Measurements from ENCODE around the gene RAB8B.

DNA sequence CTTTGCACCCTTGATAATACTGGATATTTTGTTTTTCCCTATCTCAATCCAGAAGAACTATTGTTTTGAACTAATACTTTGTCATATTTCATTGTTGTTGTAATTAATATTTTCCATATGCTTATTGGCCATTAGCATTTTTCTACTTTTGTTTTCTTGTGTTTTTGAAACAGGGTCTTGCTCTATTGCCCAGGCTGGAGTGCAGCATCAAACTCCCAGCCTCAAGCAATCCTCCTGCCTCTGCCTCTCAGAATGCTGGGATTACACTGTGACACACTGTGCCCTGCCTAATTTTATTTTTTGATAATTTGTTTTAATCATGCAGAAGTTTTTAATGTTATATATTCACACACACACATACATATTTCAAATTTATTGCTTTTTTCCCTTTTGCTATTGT, 28.8 kb upstream of the RAB8B start:
- TF ChIP-seq, protein P1, sequence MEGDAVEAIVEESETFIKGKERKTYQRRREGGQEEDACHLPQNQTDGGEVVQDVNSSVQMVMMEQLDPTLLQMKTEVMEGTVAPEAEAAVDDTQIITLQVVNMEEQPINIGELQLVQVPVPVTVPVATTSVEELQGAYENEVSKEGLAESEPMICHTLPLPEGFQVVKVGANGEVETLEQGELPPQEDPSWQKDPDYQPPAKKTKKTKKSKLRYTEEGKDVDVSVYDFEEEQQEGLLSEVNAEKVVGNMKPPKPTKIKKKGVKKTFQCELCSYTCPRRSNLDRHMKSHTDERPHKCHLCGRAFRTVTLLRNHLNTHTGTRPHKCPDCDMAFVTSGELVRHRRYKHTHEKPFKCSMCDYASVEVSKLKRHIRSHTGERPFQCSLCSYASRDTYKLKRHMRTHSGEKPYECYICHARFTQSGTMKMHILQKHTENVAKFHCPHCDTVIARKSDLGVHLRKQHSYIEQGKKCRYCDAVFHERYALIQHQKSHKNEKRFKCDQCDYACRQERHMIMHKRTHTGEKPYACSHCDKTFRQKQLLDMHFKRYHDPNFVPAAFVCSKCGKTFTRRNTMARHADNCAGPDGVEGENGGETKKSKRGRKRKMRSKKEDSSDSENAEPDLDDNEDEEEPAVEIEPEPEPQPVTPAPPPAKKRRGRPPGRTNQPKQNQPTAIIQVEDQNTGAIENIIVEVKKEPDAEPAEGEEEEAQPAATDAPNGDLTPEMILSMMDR (IDR thresholded peaks at IDR 0.05; ENCODE audit: low read depth, low read length), result no peak
- TF ChIP-seq POLR2A (IDR thresholded peaks at IDR 0.05; ENCODE audit: extremely low read depth, insufficient read length), result no peak

All from NB4 (cell line).